ENCODE results near the gene ZNF883. TPM values are rescaled to one million over a fixed set of nuclear protein-coding genes. Genes with fewer than 3 reads are reported as not detected.

Gene ZNF883
- total RNA-seq, 3 donors from 2014 or later, result 0.38 to 1.1 (median 0.55) TPM

DNA sequence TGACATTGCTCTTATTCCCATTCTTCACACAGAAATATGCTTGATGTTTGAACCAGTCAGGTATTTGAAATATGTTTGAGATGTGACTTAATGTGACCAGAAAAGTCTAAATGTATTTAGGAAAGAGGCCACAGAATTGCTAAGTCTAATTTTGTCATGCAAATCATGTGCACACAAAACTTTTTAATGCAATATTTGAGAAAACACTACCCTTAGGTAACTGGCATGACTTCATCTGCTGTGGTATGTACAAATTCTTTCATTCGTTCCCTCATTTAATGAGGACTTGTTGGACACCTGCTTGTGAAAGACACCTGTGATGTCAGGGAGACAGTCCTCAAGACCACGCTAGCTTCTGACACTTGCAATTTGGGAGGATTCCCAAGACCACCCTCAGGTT, 100.3 kb downstream of the ZNF883 start:
- DNase-seq (no peak), ATAC-seq (no peak)
- TF ChIP-seq, protein P1, sequence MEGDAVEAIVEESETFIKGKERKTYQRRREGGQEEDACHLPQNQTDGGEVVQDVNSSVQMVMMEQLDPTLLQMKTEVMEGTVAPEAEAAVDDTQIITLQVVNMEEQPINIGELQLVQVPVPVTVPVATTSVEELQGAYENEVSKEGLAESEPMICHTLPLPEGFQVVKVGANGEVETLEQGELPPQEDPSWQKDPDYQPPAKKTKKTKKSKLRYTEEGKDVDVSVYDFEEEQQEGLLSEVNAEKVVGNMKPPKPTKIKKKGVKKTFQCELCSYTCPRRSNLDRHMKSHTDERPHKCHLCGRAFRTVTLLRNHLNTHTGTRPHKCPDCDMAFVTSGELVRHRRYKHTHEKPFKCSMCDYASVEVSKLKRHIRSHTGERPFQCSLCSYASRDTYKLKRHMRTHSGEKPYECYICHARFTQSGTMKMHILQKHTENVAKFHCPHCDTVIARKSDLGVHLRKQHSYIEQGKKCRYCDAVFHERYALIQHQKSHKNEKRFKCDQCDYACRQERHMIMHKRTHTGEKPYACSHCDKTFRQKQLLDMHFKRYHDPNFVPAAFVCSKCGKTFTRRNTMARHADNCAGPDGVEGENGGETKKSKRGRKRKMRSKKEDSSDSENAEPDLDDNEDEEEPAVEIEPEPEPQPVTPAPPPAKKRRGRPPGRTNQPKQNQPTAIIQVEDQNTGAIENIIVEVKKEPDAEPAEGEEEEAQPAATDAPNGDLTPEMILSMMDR (IDR thresholded peaks at IDR 0.05), result no peak
- no peaks in the 10 kb centered on the region for H3K9me3 ChIP-seq
- H3K4me1 ChIP-seq (ENCODE audit: low read depth), result peaks cover 3% of the 10 kb centered on the region
- H3K36me3 ChIP-seq (ENCODE audit: low read depth), result no peaks in the 10 kb centered on the region
- no peak overlapping the region for H3K4me3 ChIP-seq
- intact Hi-C loops (cut with DNase I, micrococcal nuclease), result no loop called here

Other genes with a start within 250 kb of the ZNF883 start
- under 1 TPM in 1 of 3 donors, not detected in 2; 0.16 TPM for gene SLC46A2, start 121.3 kb downstream of the ZNF883 start, total RNA-seq
- gene ZFP37, start 44.5 kb upstream of the ZNF883 start, total RNA-seq, result 1 to 10 TPM in 1 of 3 donors, under 1 TPM in 2; 0.43 to 2.7 (median 0.51) TPM
- gene SLC31A2, start 138.8 kb upstream of the ZNF883 start, total RNA-seq, result 10 to 100 TPM; 17.1 to 23.7 (median 17.8) TPM
- 10 to 100 TPM; 26.6 to 30.9 (median 26.8) TPM for gene FKBP15, start 209.1 kb upstream of the ZNF883 start, total RNA-seq
- gene SLC31A1, start 209.4 kb upstream of the ZNF883 start, total RNA-seq, result 10 to 100 TPM; 26.5 to 63.7 (median 34.7) TPM